ENCODE results near the gene KIR3DL1. TPM values are rescaled to one million over a fixed set of nuclear protein-coding genes. Genes with fewer than 3 reads are reported as not detected.
"Not testable (repeated sequence)": the region's sequence is repeated elsewhere in the genome, so short reads cannot be mapped to it uniquely, and the experiment has no call there.

KIR3DL1 gene
- total RNA-seq, 3 donors from 2014 or later, result not detected

DNA sequence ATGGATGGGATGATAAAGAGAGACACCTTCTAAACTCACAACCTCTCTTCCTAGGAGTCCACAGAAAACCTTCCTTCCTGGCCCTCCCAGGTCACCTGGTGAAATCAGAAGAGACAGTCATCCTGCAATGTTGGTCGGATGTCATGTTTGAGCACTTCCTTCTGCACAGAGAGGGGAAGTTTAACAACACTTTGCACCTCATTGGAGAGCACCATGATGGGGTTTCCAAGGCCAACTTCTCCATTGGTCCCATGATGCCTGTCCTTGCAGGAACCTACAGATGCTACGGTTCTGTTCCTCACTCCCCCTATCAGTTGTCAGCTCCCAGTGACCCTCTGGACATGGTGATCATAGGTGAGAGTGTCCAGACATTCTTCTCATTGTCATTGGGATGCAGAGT, 21.3 kb downstream of the KIR3DL1 start:
- H3K4me1 ChIP-seq (ENCODE audit: low read depth); DNase-seq; ATAC-seq; H3K4me3 ChIP-seq; H3K36me3 ChIP-seq (ENCODE audit: low read depth); H3K9me3 ChIP-seq; intact Hi-C loops (cut with DNase I, micrococcal nuclease): not testable (repeated sequence)

- H3K4me1 ChIP-seq (ENCODE audit: low read depth); H3K36me3 ChIP-seq (ENCODE audit: low read depth); ATAC-seq; intact Hi-C loops (cut with DNase I, micrococcal nuclease); H3K9me3 ChIP-seq; H3K4me3 ChIP-seq; DNase-seq: not testable (repeated sequence)
Measured at GRCh38 chr19:54843171-54843570, 26.9 kb downstream of the KIR3DL1 start.

DNA sequence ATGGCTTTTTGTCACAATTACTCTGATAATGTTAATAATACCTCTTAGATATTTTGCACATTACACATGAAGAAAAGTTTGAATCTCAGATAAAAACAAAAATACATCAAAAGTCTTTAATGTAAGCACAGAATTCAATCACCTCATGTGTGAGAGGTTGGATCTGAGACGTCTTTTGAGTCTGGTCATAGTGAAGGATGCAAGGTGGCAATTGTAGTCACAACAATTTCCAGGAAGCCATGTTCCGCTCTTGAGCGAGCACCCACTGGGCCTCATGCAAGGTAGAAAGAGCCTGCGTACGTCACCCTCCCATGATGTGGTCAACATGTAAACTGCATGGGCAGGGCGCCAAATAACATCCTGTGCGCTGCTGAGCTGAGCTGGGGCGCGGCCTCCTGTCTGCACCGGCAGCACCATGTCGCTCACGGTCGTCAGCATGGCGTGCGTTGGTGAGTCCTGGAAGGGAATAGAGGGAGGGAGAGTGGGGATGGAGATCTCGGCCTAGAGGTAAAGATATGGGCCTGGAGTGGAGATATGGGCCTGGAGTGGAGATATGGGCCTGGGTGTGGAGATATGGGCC, 33.9 kb downstream of the KIR3DL1 start, which contains the start of gene KIR3DL2:
TSS of gene KIR3DL2 (plus strand) at position 383 of the 580 bp plus-strand sequence. CDS start at position 416, 33 bp downstream.
- DNase-seq; H3K9me3 ChIP-seq; intact Hi-C loops (cut with DNase I, micrococcal nuclease); H3K4me3 ChIP-seq; ATAC-seq; H3K4me1 ChIP-seq (ENCODE audit: low read depth); H3K36me3 ChIP-seq (ENCODE audit: low read depth): not testable (repeated sequence)

GRCh38 chr19:54850930-54851329, 34.7 kb downstream of the KIR3DL1 start:
- intact Hi-C loops (cut with DNase I, micrococcal nuclease), result no loop called here

DNA sequence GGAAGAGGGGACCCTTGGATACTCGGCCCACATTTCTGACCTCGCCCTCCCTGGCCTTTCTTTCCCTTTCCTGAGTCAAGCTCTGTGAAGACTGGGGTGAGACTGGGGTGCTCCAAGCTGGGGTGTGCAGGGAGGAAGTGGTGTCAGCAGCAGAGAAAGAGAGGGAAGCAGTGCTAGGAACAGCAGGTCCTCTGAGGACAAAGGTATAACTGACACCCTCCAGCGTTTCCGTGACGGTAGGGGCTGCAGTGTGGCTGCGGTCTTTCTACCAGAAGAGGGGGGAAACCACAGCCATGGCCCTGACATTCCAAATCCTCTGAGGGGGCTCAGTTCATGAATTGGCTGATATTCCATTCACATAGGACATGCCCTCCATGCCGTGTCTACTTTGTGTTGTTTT, 35.1 kb downstream of the KIR3DL1 start:
- H3K9me3 ChIP-seq, result no peaks in the 10 kb centered on the region
- no peak overlapping the region for H3K4me3 ChIP-seq
- H3K4me1 ChIP-seq (ENCODE audit: low read depth), result no peaks in the 10 kb centered on the region
- ATAC-seq (no peak), DNase-seq (no peak)
- TF ChIP-seq, protein P1, sequence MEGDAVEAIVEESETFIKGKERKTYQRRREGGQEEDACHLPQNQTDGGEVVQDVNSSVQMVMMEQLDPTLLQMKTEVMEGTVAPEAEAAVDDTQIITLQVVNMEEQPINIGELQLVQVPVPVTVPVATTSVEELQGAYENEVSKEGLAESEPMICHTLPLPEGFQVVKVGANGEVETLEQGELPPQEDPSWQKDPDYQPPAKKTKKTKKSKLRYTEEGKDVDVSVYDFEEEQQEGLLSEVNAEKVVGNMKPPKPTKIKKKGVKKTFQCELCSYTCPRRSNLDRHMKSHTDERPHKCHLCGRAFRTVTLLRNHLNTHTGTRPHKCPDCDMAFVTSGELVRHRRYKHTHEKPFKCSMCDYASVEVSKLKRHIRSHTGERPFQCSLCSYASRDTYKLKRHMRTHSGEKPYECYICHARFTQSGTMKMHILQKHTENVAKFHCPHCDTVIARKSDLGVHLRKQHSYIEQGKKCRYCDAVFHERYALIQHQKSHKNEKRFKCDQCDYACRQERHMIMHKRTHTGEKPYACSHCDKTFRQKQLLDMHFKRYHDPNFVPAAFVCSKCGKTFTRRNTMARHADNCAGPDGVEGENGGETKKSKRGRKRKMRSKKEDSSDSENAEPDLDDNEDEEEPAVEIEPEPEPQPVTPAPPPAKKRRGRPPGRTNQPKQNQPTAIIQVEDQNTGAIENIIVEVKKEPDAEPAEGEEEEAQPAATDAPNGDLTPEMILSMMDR (IDR thresholded peaks at IDR 0.05), result no peak
- intact Hi-C loops (cut with DNase I, micrococcal nuclease), result no loop called here
- H3K36me3 ChIP-seq (ENCODE audit: low read depth), result no peaks in the 10 kb centered on the region

More at GRCh38 chr19:54850930-54851329, 34.7 kb downstream of the KIR3DL1 start:
- Histone ChIP-seq H3K4me1 (ENCODE audit: low read depth) (no peaks in the 10 kb centered on the region), H3K9me3 (no peaks in the 10 kb centered on the region), H3K36me3 (ENCODE audit: low read depth) (no peaks in the 10 kb centered on the region), H3K4me3 (no peak overlapping the region)
- TF ChIP-seq, protein P1 (IDR thresholded peaks at IDR 0.05), result no peak
- ATAC-seq, result no peak
- DNase-seq, result no peak

GRCh38 chr19:54855241-54855640, 39.0 kb downstream of the KIR3DL1 start:
- intact Hi-C loops (cut with DNase I, micrococcal nuclease); H3K4me1 ChIP-seq (ENCODE audit: low read depth); H3K36me3 ChIP-seq (ENCODE audit: low read depth); DNase-seq; H3K9me3 ChIP-seq; H3K4me3 ChIP-seq; ATAC-seq: not testable (repeated sequence)

DNA sequence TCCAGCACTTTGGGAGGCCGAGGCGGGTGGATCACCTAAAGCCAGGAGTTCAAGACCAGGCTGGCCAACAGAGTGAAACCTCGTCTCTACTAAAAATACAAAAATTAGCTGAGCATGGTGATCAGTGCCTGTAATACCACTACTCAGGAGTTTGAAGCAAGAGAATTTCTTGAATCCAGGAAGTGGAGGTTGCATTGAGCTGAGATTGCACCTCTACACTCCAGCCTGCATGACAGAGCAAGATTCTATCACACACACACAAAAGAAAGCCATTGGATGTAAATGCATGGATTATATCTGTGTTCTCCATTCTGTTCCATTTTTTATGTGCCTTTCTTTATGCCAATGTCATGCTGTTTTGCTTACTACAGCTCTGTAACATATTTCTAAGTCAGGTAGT, 42.2 kb downstream of the KIR3DL1 start:
- intact Hi-C loops (cut with DNase I, micrococcal nuclease); H3K36me3 ChIP-seq (ENCODE audit: low read depth); DNase-seq; H3K4me1 ChIP-seq (ENCODE audit: low read depth); H3K9me3 ChIP-seq; ATAC-seq; H3K4me3 ChIP-seq: not testable (repeated sequence)

GRCh38 chr19:54859421-54859820, 43.2 kb downstream of the KIR3DL1 start:
- H3K9me3 ChIP-seq; DNase-seq; intact Hi-C loops (cut with DNase I, micrococcal nuclease); H3K4me3 ChIP-seq; H3K36me3 ChIP-seq (ENCODE audit: low read depth); H3K4me1 ChIP-seq (ENCODE audit: low read depth); ATAC-seq: not testable (repeated sequence)

GRCh38 chr19:54863459-54863858, 47.2 kb downstream of the KIR3DL1 start:
- H3K36me3 ChIP-seq (ENCODE audit: low read depth); intact Hi-C loops (cut with DNase I, micrococcal nuclease); H3K4me1 ChIP-seq (ENCODE audit: low read depth); H3K9me3 ChIP-seq; DNase-seq; H3K4me3 ChIP-seq; ATAC-seq: not testable (repeated sequence)
